GM21529 (cell line): ENCODE results near the gene MRPS22.
"Not testable (repeated sequence)": the region's sequence is repeated elsewhere in the genome, so short reads cannot be mapped to it uniquely, and the experiment has no call there.

Experiments used
- ATAC-seq: cut with Tn5 transposase; IDR thresholded peaks from one replicate; pipeline ENCODE4 v1.9.1; 2021; ENCODE audit not compliant: unreplicated experiment

MRPS22 gene

GRCh38 chr3:139389552-139390368, 45.9 kb downstream of the MRPS22 start, which contains the start of gene COPB2:
TSS of gene COPB2 (minus strand) at chr3:139389647. CDS start at chr3:139389550, 97 bp downstream.
- peak; percentile 98 for ATAC-seq

- ATAC-seq: no peak
Observed at GRCh38 chr3:139394116-139394515, 50.3 kb downstream of the MRPS22 start.

GRCh38 chr3:139396707-139397106, 52.9 kb downstream of the MRPS22 start:
- no peak for ATAC-seq

GRCh38 chr3:139401155-139401554, 57.3 kb downstream of the MRPS22 start:
- not testable (repeated sequence) for ATAC-seq
